HFF-Myc (cell line): ENCODE measurements around the gene KIR2DL1.
"Not testable (repeated sequence)": the region's sequence is repeated elsewhere in the genome, so short reads cannot be mapped to it uniquely, and the experiment has no call there.

Source experiments
- DNase-seq: peaks from one replicate; pipeline ENCODE4 v3.0.0-alpha.2; 2011; ENCODE audit warnings: low read depth; ENCODE audit errors: extremely low read depth
- H3K4me3 ChIP-seq: replicated peaks from 2 replicates; pipeline ENCODE4 v1.5.1; 2011; ENCODE audit warnings: low read depth, mild to moderate bottlenecking, control low read depth, low read length
- TF ChIP-seq, protein P1 (sequence below): IDR thresholded peaks from 2 replicates; pipeline ENCODE4 v1.5.1; 2012; ENCODE audit warnings: mild to moderate bottlenecking, low read depth, low read length, control low read depth; ENCODE audit errors: missing control alignments

Gene KIR2DL1

DNA sequence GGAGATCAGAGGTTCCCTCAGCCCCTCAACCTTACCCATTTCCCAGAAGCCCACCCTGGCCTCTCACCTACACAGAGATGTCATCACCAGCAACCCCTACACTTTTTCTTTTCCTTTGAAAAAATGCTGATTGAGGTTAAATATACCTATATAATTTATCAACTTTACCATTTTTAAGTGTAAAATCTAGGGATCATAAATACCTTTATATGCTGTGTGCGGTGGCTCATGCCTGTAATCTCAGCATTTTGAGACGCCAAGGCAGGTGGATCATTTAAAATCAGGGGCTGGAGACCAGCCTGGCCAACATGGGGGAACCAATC is 36.9 kb downstream of the KIR2DL1 start:
- no peak for DNase-seq
- TF ChIP-seq, protein P1, sequence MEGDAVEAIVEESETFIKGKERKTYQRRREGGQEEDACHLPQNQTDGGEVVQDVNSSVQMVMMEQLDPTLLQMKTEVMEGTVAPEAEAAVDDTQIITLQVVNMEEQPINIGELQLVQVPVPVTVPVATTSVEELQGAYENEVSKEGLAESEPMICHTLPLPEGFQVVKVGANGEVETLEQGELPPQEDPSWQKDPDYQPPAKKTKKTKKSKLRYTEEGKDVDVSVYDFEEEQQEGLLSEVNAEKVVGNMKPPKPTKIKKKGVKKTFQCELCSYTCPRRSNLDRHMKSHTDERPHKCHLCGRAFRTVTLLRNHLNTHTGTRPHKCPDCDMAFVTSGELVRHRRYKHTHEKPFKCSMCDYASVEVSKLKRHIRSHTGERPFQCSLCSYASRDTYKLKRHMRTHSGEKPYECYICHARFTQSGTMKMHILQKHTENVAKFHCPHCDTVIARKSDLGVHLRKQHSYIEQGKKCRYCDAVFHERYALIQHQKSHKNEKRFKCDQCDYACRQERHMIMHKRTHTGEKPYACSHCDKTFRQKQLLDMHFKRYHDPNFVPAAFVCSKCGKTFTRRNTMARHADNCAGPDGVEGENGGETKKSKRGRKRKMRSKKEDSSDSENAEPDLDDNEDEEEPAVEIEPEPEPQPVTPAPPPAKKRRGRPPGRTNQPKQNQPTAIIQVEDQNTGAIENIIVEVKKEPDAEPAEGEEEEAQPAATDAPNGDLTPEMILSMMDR = no peak
- H3K4me3 ChIP-seq = no peak overlapping the region

DNA sequence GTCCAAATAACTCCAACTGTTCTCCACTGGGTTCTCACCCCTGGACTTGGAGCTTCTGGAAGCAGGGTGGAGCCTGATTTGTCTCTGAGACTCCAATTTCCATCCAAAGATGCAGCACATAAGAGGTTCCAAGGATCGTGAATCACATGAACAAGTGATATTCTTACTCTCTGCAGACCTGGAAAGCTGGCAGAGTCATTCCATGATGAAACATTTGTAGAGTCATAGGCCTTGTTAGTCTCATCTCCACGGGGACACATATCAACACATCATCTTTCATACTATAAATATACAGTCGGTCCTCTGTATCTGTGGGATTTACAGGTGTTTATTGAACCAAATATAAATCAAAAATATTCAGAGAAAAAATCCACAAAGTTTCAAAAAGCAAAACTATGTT is 45.0 kb downstream of the KIR2DL1 start:
- H3K4me3 ChIP-seq, DNase-seq: not testable (repeated sequence)

DNA sequence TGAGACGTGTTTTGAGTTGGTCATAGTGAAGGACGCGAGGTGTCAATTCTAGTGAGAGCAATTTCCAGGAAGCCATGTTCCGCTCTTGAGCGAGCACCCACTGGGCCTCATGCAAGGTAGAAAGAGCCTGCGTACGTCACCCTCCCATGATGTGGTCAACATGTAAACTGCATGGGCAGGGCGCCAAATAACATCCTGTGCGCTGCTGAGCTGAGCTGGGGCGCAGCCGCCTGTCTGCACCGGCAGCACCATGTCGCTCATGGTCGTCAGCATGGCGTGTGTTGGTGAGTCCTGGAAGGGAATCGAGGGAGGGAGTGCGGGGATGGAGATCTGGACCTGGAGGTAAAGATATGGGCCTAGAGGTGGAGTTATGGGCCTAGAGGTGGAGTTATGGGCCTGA is 46.7 kb downstream of the KIR2DL1 start, which contains the start of gene KIR3DL1:
TSS of gene KIR3DL1 (plus strand) at position 218 of the 400 bp plus-strand sequence.
- DNase-seq, H3K4me3 ChIP-seq: not testable (repeated sequence)

DNA sequence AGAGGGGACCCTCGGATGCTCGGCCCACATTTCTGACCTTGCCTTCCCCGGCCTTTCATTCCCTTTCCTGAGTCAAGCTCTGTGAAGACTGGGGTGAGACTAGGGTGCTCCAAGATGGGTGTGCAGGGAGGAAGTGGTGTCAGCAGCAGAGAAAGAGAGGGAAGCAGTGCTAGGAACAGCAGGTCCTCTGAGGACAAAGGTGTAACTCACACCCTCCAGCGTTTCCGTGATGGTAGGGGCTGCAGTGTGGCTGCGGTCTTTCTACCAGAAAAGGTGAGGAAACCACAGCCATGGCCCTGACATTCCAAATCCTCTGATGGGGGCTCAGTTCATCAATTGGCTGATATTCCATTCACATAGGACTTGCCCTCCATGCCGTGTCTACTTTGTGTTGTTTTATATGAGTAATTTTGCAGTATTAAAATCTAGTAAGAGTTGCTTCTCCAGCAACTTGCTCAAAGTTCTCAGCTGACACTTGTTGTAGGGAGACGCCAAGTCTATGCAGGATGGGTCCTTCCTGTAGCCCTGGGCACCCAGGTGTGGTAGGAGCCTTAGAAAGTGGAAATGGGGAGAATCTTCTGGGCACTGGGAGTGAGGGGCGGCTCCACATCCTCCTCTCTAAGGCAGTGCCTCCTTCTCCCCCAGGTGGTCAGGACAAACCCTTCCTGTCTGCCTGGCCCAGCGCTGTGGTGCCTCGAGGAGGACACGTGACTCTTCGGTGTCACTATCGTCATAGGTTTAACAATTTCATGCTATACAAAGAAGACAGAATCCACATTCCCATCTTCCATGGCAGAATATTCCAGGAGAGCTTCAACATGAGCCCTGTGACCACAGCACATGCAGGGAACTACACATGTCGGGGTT is 48.3 kb downstream of the KIR2DL1 start:
- no peak overlapping the region for H3K4me3 ChIP-seq
- DNase-seq = no peak
- TF ChIP-seq, protein P1 = no peak

- DNase-seq, H3K4me3 ChIP-seq: not testable (repeated sequence)
Measured at GRCh38 chr19:54824416-54824815, 54.8 kb downstream of the KIR2DL1 start.

DNA sequence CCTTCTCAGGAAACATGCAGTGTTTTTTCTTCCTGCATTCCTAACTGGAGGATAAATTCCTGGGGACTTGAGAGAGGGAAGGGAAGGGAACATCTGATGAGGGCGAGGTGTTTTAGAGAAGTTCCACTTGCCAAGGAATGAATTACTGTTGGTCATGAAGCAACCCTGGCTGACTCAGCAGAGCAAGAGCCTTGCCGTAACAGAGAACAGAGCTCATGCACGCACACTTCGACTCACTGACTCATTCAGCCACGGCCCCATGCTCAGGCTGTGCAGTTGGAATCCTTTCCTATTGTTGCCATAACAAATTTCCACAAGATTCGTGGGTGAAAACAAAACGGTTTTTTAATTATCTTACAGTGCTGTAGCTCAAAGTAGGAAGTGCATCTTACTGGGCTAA is 55.7 kb downstream of the KIR2DL1 start:
- DNase-seq, H3K4me3 ChIP-seq: not testable (repeated sequence)

DNA sequence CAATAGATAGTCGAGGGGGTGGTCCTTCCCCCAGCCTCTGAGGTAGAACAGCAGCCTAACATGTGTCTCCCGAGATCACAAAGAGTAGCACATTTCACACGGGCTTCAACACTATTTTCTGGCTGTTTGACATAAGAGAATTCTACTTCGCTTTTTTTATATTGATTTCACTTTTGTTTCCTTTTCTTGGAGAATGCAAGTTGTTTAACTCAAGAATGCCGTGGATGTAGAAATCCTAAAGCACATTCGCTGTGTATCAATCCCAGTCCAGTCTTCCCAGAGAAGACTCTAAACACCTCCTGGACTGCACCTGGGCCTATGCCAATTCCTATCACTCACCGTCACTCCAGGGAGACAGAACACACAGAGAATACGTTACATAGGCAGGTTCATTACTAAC is 58.5 kb downstream of the KIR2DL1 start:
- not testable (repeated sequence) for H3K4me3 ChIP-seq, DNase-seq

DNA sequence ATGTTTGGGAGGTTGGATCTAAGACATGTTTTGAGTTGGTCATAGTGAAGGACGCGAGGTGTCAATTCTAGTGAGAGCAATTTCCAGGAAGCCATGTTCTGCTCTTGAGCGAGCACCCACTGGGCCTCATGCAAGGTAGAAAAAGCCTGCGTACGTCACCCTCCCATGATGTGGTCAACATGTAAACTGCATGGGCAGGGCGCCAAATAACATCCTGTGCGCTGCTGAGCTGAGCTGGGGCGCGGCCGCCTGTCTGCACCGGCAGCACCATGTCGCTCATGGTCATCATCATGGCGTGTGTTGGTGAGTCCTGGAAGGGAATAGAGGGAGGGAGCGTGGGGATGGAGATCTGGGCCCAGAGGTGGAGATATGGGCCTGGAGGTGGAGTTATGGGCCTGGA is 62.9 kb downstream of the KIR2DL1 start, which contains the start of gene KIR2DS4:
TSS of gene KIR2DS4 (plus strand) at position 181 of the 400 bp plus-strand sequence.
- DNase-seq, H3K4me3 ChIP-seq: not testable (repeated sequence)
